Activated CD8-positive, alpha-beta T cell treated with anti-CD3 and anti-CD28 coated beads, Interleukin-2, amount 10 ng/mL, durations not matched to agents 7 days and 5 days (primary cell): ENCODE results near the gene LYSET. TPM values are rescaled to one million over a fixed set of nuclear protein-coding genes. Genes with fewer than 3 reads are reported as not detected.
"Not testable (repeated sequence)": the region's sequence is repeated elsewhere in the genome, so short reads cannot be mapped to it uniquely, and the experiment has no call there.

ENCODE experiments used
- ATAC-seq: fragments of 150-1000 bp; cut with Tn5 transposase; one replicate; pipeline ENCODE4 v1.10.0; 2021; ENCODE audit warnings: moderate library complexity
- CTCF ChIA-PET: fragments of 350-600 bp; sonication (Branson Sonifier 250); formaldehyde crosslinking; loops from one replicate; lab custom pipeline; 2021; ENCODE audit warnings: antibody characterized with exemption; lab: Charles Lee
- POLR2A ChIA-PET: fragments of 350-600 bp; sonication (Branson Sonifier 250); formaldehyde crosslinking; loops from one replicate; lab custom pipeline; 2021; ENCODE audit warnings: antibody characterized with exemption; lab: Charles Lee
- DNase-seq: peaks from one replicate; pipeline ENCODE4 v3.0.0-alpha.2; 2020
- H3K27ac Mint-ChIP-seq: one replicate; pipeline ENCODE4 v1.8.0; 2021; ENCODE audit warnings: mild to moderate bottlenecking, mixed read lengths
- H3K27me3 Mint-ChIP-seq: one replicate; pipeline ENCODE4 v1.8.0; 2021; ENCODE audit warnings: low read depth, mixed read lengths
- H3K36me3 Mint-ChIP-seq: one replicate; pipeline ENCODE4 v1.8.0; 2021; ENCODE audit warnings: low read depth, mixed read lengths
- H3K4me1 Mint-ChIP-seq: one replicate; pipeline ENCODE4 v1.8.0; 2021; ENCODE audit warnings: low read depth, mixed read lengths
- H3K4me3 Mint-ChIP-seq: one replicate; pipeline ENCODE4 v1.8.0; 2021; ENCODE audit warnings: mild to moderate bottlenecking, mixed read lengths
- H3K9me3 Mint-ChIP-seq: one replicate; pipeline ENCODE4 v1.8.0; 2022; ENCODE audit warnings: mixed read lengths; ENCODE audit not compliant: insufficient read depth
- total RNA-seq, 2 experiments: library from RNA; stranded (reverse); gene quantifications; one replicate each; pipeline ENCODE4 v1.2.3, GENCODE V29; 2021

The LYSET gene
- 10 to 100 TPM in 1 of 2 experiments, 1 to 10 TPM in 1; 9.7 to 10.6 TPM for total RNA-seq

- DNase-seq: peak; percentile 94
- Mint-ChIP-seq H3K36me3 (peaks cover 35% of the 10 kb centered on the region), H3K27ac (peak within 1 kb of the TSS; percentile 92), H3K4me3 (peak within 1 kb of the TSS; percentile 95), H3K9me3 (no peaks in the 10 kb centered on the region), H3K27me3 (no peaks in the 10 kb centered on the region), H3K4me1 (peaks cover 34% of the 10 kb centered on the region)
- ChIA-PET POLR2A (interaction anchor here (0.5 to 4.3 kb wide), 15 partner anchors 9 to 337 kb away, joined by 3 to 87 read pairs (median 4); partner anchors contain the start of genes GON7 and UBR7), CTCF (interaction anchor here (0.8 to 3.1 kb wide), 10 partner anchors 10 to 233 kb away, joined by 3 to 40 read pairs (median 4); partner anchors contain the start of genes GON7 and UBR7)
- peak; percentile 93 for ATAC-seq
Observed at GRCh38 chr14:93184391-93185348, at the start of gene LYSET, which contains the start of gene MOAP1. LYSET (plus strand) TSS chr14:93185317; CDS start chr14:93185406, 89 bp downstream. MOAP1 (minus strand) TSS chr14:93184897; CDS start chr14:93184242, 655 bp downstream.

GRCh38 chr14:93135399-93135798 lies 49.7 kb upstream of the LYSET start:
- Mint-ChIP-seq H3K9me3 (no peaks in the 10 kb centered on the region), H3K27ac (peak overlapping the region; percentile 6), H3K4me3 (no peak overlapping the region), H3K36me3 (no peaks in the 10 kb centered on the region), H3K27me3 (no peaks in the 10 kb centered on the region), H3K4me1 (peaks cover 4% of the 10 kb centered on the region)
- ATAC-seq: no peak
- DNase-seq: no peak
- ChIA-PET CTCF (interaction anchor here (2.5 kb wide), 1 partner anchor 21 kb away, joined by 19 read pairs; no protein-coding TSS in a partner anchor), POLR2A (no interaction called here)

DNA sequence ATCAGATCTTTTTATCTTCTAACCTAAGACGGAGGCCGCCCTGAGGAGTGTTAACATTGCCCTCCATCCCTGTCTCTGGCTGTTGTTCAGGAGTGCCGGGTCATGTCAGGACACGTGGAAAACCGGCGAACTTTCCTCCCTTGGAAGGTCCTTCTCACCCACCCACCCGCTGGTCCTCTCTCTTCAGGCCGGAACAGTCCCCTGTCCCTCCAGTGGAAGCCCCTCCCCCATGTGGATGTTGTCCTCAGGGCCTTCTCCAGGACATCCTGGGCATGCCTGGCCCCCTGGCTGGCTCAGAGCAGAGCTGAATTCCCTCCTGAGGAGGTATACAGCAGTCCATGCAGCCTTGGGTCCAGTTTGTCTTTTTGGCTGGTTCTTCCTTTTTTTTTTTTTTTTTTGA lies 49.1 kb upstream of the LYSET start:
- Mint-ChIP-seq H3K9me3 (no peaks in the 10 kb centered on the region), H3K4me1 (peaks cover 4% of the 10 kb centered on the region), H3K4me3 (no peak overlapping the region), H3K27me3 (no peaks in the 10 kb centered on the region), H3K36me3 (no peaks in the 10 kb centered on the region), H3K27ac (no peak overlapping the region)
- DNase-seq (no peak), ATAC-seq (no peak)
- ChIA-PET CTCF (interaction anchor here (2.5 kb wide), 1 partner anchor 22 kb away, joined by 19 read pairs; no protein-coding TSS in a partner anchor), POLR2A (no interaction called here)

DNA sequence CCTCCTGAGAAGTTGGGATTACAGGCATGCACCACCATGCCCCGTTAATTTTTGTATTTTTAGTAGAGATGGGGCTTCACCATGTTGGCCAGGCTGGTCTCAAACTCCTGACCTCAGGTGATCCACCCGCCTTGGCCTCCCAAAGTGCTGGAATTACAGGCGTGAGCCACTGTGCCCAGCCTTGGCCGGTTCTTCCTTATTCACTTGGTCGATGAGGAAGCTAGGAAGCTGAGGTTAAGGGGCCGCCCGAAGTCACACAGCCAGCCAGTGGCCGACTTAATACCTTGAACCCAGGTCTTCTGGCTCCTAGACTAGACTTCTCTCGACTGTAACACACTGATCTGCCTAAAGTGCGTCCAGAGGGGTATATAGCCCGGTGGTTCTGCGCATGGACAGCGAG lies 48.6 kb upstream of the LYSET start:
- H3K27ac Mint-ChIP-seq, H3K27me3 Mint-ChIP-seq, POLR2A ChIA-PET, H3K9me3 Mint-ChIP-seq, ATAC-seq, H3K4me3 Mint-ChIP-seq, DNase-seq, H3K36me3 Mint-ChIP-seq, H3K4me1 Mint-ChIP-seq: not testable (repeated sequence)
- CTCF ChIA-PET: interaction anchor here (0.8 kb wide), 1 partner anchor 23 kb away, joined by 4 read pairs; no protein-coding TSS in a partner anchor

DNA sequence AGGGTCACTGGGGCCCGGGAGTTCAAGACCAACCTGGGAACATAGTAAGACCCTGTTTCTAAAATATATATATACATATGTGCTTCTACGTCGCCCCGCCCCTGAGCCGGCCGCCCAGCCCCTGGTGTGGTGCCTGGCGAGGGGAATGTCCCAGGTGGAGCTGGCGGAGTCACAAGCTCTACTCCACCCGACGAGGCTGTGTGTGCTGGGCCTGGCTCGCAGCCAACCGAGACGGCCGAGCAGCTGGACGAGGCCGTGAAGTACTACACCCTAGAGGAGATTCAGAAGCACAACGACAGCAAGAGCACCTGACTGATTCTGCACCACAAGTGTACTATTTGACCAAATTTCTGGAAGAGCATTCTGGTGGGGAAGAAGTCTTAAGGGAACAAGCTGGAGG lies 47.3 kb upstream of the LYSET start:
- DNase-seq (no peak), ATAC-seq (no peak)
- Mint-ChIP-seq H3K4me1 (peaks cover 4% of the 10 kb centered on the region), H3K36me3 (no peaks in the 10 kb centered on the region), H3K4me3 (no peak overlapping the region), H3K27ac (no peak overlapping the region), H3K9me3 (no peaks in the 10 kb centered on the region), H3K27me3 (no peaks in the 10 kb centered on the region)
- CTCF ChIA-PET: interaction anchor here (1.0 to 2.6 kb wide), 4 partner anchors 24 to 186 kb away, joined by 3 to 31 read pairs (median 7); no protein-coding TSS in a partner anchor
- POLR2A ChIA-PET: no interaction called here

- no peaks in the 10 kb centered on the region for H3K36me3 Mint-ChIP-seq
- H3K4me1 Mint-ChIP-seq: peaks cover 4% of the 10 kb centered on the region
- no peaks in the 10 kb centered on the region for H3K27me3 Mint-ChIP-seq
- CTCF ChIA-PET: interaction anchor here (2.3 to 3.2 kb wide), 2 partner anchors 30 to 191 kb away, joined by 7 to 9 read pairs; no protein-coding TSS in a partner anchor
- no peak overlapping the region for H3K27ac Mint-ChIP-seq
- H3K9me3 Mint-ChIP-seq: no peaks in the 10 kb centered on the region
- DNase-seq (no peak), ATAC-seq (no peak)
- POLR2A ChIA-PET: no interaction called here
- H3K4me3 Mint-ChIP-seq: no peak overlapping the region
Observed at GRCh38 chr14:93142854-93143652, 42.1 kb upstream of the LYSET start.

DNA sequence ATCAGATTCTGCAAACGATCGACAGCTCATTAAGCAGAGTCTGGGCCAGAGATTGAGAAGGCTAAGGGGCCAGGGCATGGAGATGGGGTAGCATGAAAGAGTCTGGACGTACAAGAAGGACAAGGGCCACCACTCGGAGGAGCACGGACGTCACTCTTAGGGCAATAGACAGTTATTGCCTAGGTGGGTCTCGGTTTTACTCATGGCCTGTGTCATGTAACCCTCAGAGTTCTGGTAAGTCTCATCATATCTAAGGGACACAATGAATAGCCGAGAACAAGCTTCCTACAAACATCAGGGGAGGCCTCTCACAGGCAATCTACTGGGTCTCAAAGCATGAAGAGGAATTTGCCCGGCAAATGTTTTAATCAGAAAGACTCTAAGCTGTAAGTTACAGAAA lies 39.0 kb upstream of the LYSET start:
- H3K4me3 Mint-ChIP-seq: no peak overlapping the region
- peaks cover 5% of the 10 kb centered on the region for H3K27me3 Mint-ChIP-seq
- POLR2A ChIA-PET: no interaction called here
- no peaks in the 10 kb centered on the region for H3K9me3 Mint-ChIP-seq
- H3K36me3 Mint-ChIP-seq: no peaks in the 10 kb centered on the region
- CTCF ChIA-PET: interaction anchor here (1.3 kb wide), 2 partner anchors 33 to 194 kb away, joined by 3 to 5 read pairs; no protein-coding TSS in a partner anchor
- DNase-seq (no peak), ATAC-seq (no peak)
- no peaks in the 10 kb centered on the region for H3K4me1 Mint-ChIP-seq
- H3K27ac Mint-ChIP-seq: no peak overlapping the region

DNA sequence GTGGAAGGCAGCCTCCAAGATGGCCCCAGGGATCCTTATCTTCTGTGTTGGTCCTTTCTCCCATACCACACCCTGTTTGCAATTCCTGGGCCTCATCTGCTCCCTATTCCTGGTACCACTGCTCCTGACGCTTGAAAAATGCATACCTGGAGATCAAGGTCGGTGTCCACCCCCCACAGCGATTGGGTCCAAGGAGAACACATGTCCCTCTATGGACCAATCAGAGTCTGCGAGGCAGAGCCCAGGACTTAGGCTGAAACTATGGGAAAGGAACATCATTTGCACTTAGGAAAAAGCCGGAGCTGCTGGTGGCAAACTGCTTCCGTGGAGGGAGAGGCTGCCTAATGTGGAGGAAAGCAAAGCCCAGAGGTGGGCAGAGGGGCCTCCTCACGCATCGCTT lies 36.1 kb upstream of the LYSET start:
- Mint-ChIP-seq H3K27ac (no peak overlapping the region), H3K36me3 (no peaks in the 10 kb centered on the region), H3K4me1 (peaks cover 2% of the 10 kb centered on the region), H3K4me3 (no peak overlapping the region), H3K9me3 (no peaks in the 10 kb centered on the region), H3K27me3 (peaks cover 7% of the 10 kb centered on the region)
- ATAC-seq (no peak), DNase-seq (no peak)
- CTCF ChIA-PET: no interaction called here
- POLR2A ChIA-PET: no interaction called here

- H3K27me3 Mint-ChIP-seq: peaks cover 7% of the 10 kb centered on the region
- no peak overlapping the region for H3K4me3 Mint-ChIP-seq
- H3K9me3 Mint-ChIP-seq: no peaks in the 10 kb centered on the region
- no peak overlapping the region for H3K27ac Mint-ChIP-seq
- H3K36me3 Mint-ChIP-seq: no peaks in the 10 kb centered on the region
- CTCF ChIA-PET: interaction anchor here (0.8 kb wide), 1 partner anchor 49 kb away, joined by 3 read pairs; no protein-coding TSS in a partner anchor
- POLR2A ChIA-PET: no interaction called here
- peaks cover 2% of the 10 kb centered on the region for H3K4me1 Mint-ChIP-seq
- no peak for ATAC-seq
- DNase-seq: no peak
Observed at GRCh38 chr14:93150227-93151208, 34.6 kb upstream of the LYSET start.

GRCh38 chr14:93153121-93153520 lies 32.0 kb upstream of the LYSET start:
- POLR2A ChIA-PET: no interaction called here
- ATAC-seq: no peak
- H3K4me1 Mint-ChIP-seq: peaks cover 2% of the 10 kb centered on the region
- H3K36me3 Mint-ChIP-seq: no peaks in the 10 kb centered on the region
- H3K27ac Mint-ChIP-seq: no peak overlapping the region
- no peak for DNase-seq
- H3K4me3 Mint-ChIP-seq: no peak overlapping the region
- CTCF ChIA-PET: no interaction called here
- H3K9me3 Mint-ChIP-seq: no peaks in the 10 kb centered on the region
- H3K27me3 Mint-ChIP-seq: peaks cover 10% of the 10 kb centered on the region
